WTC11 (cell line): Measurements from ENCODE around the gene RAPGEF2. TPM values are rescaled to one million over a fixed set of nuclear protein-coding genes. Genes with fewer than 3 reads are reported as not detected.
A peak's percentile ranks its signal among the peaks of the same experiment; 100 is the strongest.

Experiments
- AR ChIP-seq: fragments of 250-450 bp; sonication (Bioruptor Pico); IDR thresholded peaks from 2 replicates; pipeline ENCODE4 v1.9.0; 2021; ENCODE audit warnings: mild to moderate bottlenecking
- CDX4 ChIP-seq: fragments of 250-450 bp; sonication (Bioruptor Pico); IDR thresholded peaks from 2 replicates; pipeline ENCODE4 v1.9.0; 2021; ENCODE audit warnings: moderate library complexity, mild to moderate bottlenecking, inconsistent platforms, borderline replicate concordance
- CREB1 ChIP-seq: sonication (generic); formaldehyde crosslinking; IDR thresholded peaks from 2 replicates; pipeline ENCODE4 v1.8.0; 2023; ENCODE audit warnings: mild to moderate bottlenecking, missing genetic modification reagents
- CREM ChIP-seq: sonication (generic); formaldehyde crosslinking; IDR thresholded peaks from 2 replicates; pipeline ENCODE4 v1.8.1; 2022; ENCODE audit warnings: mild to moderate bottlenecking, missing genetic modification reagents, moderate library complexity
- ELF4 ChIP-seq: sonication (generic); formaldehyde crosslinking; IDR thresholded peaks from 2 replicates; pipeline ENCODE4 v1.8.1; 2022; ENCODE audit warnings: low read depth, mild to moderate bottlenecking, moderate library complexity, missing genetic modification reagents
- EMX1 ChIP-seq: fragments of 250-450 bp; sonication (Bioruptor Pico); IDR thresholded peaks from 2 replicates; pipeline ENCODE4 v1.8.0; 2021; ENCODE audit warnings: mild to moderate bottlenecking
- ETV6 ChIP-seq: sonication (generic); formaldehyde crosslinking; IDR thresholded peaks from 2 replicates; pipeline ENCODE4 v1.8.1; 2022; ENCODE audit warnings: mild to moderate bottlenecking, missing genetic modification reagents
- HMGXB4 ChIP-seq: sonication (generic); formaldehyde crosslinking; IDR thresholded peaks from 2 replicates; pipeline ENCODE4 v1.8.1; 2023; ENCODE audit warnings: mild to moderate bottlenecking, moderate library complexity, missing genetic modification reagents
- KAT7 ChIP-seq: sonication (generic); formaldehyde crosslinking; IDR thresholded peaks from 2 replicates; pipeline ENCODE4 v1.8.1; 2023; ENCODE audit warnings: missing genetic modification reagents, mild to moderate bottlenecking, borderline replicate concordance
- MLX ChIP-seq: sonication (generic); formaldehyde crosslinking; IDR thresholded peaks from 2 replicates; pipeline ENCODE4 v1.8.1; 2023; ENCODE audit warnings: mild to moderate bottlenecking, missing genetic modification reagents, moderate library complexity
- MXD4 ChIP-seq: fragments of 250-450 bp; sonication (Bioruptor Pico); IDR thresholded peaks from 2 replicates; pipeline ENCODE4 v1.8.0; 2021; ENCODE audit warnings: mild to moderate bottlenecking, moderate library complexity, borderline replicate concordance
- NFYB ChIP-seq: sonication (generic); formaldehyde crosslinking; conservative IDR thresholded peaks from 2 replicates; pipeline ENCODE4 v1.8.0; 2022; ENCODE audit warnings: low read depth, missing genetic modification reagents
- PREB ChIP-seq: sonication (generic); formaldehyde crosslinking; IDR thresholded peaks from 2 replicates; pipeline ENCODE4 v1.8.1; 2022; ENCODE audit warnings: mild to moderate bottlenecking, missing genetic modification reagents, moderate library complexity, borderline replicate concordance
- PRRX2 ChIP-seq: fragments of 250-450 bp; sonication (Bioruptor Pico); IDR thresholded peaks from 2 replicates; pipeline ENCODE4 v1.8.0; 2021; ENCODE audit warnings: mild to moderate bottlenecking
- SMAD3 ChIP-seq: sonication (generic); formaldehyde crosslinking; IDR thresholded peaks from 2 replicates; pipeline ENCODE4 v1.8.0; 2022; ENCODE audit warnings: missing genetic modification reagents, mild to moderate bottlenecking, borderline replicate concordance
- SMAD4 ChIP-seq: sonication (generic); formaldehyde crosslinking; IDR thresholded peaks from 2 replicates; pipeline ENCODE4 v1.8.0; 2022; ENCODE audit warnings: mild to moderate bottlenecking, missing genetic modification reagents
- SP1 ChIP-seq: sonication (generic); formaldehyde crosslinking; conservative IDR thresholded peaks from 2 replicates; pipeline ENCODE4 v1.8.1; 2022; ENCODE audit warnings: missing genetic modification reagents
- TCF7 ChIP-seq: sonication (generic); formaldehyde crosslinking; IDR thresholded peaks from 2 replicates; pipeline ENCODE4 v1.8.0; 2022; ENCODE audit warnings: mild to moderate bottlenecking, low read depth, missing genetic modification reagents, moderate library complexity
- TEAD1 ChIP-seq: sonication (generic); formaldehyde crosslinking; IDR thresholded peaks from 2 replicates; pipeline ENCODE4 v1.8.0; 2022; ENCODE audit warnings: mild to moderate bottlenecking, missing genetic modification reagents
- ZBTB21 ChIP-seq: sonication (generic); formaldehyde crosslinking; IDR thresholded peaks from 2 replicates; pipeline ENCODE4 v1.8.1; 2023; ENCODE audit warnings: mild to moderate bottlenecking, missing genetic modification reagents, borderline replicate concordance
- ZNF121 ChIP-seq: sonication (generic); formaldehyde crosslinking; IDR thresholded peaks from 2 replicates; pipeline ENCODE4 v1.8.0; 2023; ENCODE audit warnings: missing genetic modification reagents
- ZNF263 ChIP-seq: sonication (generic); formaldehyde crosslinking; IDR thresholded peaks from 2 replicates; pipeline ENCODE4 v1.8.1; 2022; ENCODE audit warnings: low read depth, mild to moderate bottlenecking, moderate library complexity, missing genetic modification reagents
- ZNF416 ChIP-seq: fragments of 250-450 bp; sonication (Bioruptor Pico); IDR thresholded peaks from 2 replicates; pipeline ENCODE4 v1.9.0; 2021; ENCODE audit warnings: mild to moderate bottlenecking, inconsistent platforms
- total RNA-seq: library from RNA; stranded (reverse); gene quantifications from 3 replicates; pipeline ENCODE4 v1.2.3, GENCODE V29; 2021
- TF ChIP-seq, protein P1 (sequence below): sonication (generic); formaldehyde crosslinking; conservative IDR thresholded peaks from 2 replicates; pipeline ENCODE4 v1.8.1; 2022; ENCODE audit warnings: mild to moderate bottlenecking, missing genetic modification reagents
- TF ChIP-seq, protein P2 (sequence below): fragments of 250-450 bp; sonication (Bioruptor Pico); IDR thresholded peaks from 2 replicates; pipeline ENCODE4 v1.8.0; 2021; ENCODE audit warnings: mild to moderate bottlenecking
- TF ChIP-seq, protein P3 (sequence below): sonication (generic); formaldehyde crosslinking; IDR thresholded peaks from 2 replicates; pipeline ENCODE4 v1.8.1; 2023; ENCODE audit warnings: mild to moderate bottlenecking, missing genetic modification reagents, borderline replicate concordance

RAPGEF2 gene
- total RNA-seq, 1 experiment from 2014 or later: 40.6 TPM

DNA sequence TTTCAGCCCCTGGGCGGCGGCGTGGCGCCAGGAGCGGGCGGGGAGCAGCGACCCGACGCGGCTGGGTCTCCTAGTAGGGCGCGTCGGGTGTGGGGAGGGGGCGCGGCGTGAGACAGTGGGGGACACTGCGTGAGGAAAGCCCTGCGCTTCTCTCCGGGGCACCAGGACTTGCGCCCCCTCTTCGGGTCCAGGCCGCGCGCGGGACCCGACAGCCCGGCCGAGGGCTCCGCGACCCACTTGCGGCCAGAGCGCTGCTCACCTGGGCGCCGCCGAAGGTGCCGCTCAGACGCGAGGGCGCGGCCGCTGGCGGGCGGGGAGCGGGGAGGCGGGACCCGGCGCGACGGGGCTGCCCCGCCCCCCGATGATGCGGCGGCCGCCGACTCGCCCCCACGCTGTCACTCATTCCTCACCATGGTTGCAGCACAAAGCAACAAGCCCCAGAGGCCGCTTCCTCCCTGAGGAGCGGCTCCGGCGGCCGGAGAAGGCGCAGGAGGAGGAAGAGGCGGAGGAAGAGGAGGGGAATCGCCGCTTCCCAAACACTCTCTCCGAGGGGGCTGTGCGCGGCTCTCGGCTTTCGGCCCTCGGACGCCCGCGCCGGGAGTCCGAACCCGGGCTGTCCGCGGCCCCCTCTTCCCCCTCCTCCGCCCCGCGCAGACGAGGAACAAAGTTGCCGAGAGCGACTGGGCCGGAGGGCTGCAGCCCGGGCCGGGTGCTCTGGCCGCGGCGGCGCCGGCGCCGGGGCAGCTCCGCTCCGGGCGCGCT lies at the start of gene RAPGEF2 (continued):
- no peak for TF ChIP-seq PREB (CRISPR knock-in tag)
- TF ChIP-seq SMAD3: no peak
- no peak; the same call in 1 of the 2 replicates for TF ChIP-seq TEAD1
- no peak for TF ChIP-seq MLX (CRISPR knock-in tag)
- TF ChIP-seq ETV6 (CRISPR knock-in tag): peak; percentile 69
- TF ChIP-seq NFYB: peak; percentile 79
- no peak for TF ChIP-seq EMX1
- no peak for TF ChIP-seq CDX4 (CRISPR knock-in tag)
- TF ChIP-seq ZNF263 (CRISPR knock-in tag): no peak
- no peak for TF ChIP-seq ZNF121 (CRISPR knock-in tag)
- TF ChIP-seq, protein P1, sequence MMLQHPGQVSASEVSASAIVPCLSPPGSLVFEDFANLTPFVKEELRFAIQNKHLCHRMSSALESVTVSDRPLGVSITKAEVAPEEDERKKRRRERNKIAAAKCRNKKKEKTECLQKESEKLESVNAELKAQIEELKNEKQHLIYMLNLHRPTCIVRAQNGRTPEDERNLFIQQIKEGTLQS (CRISPR knock-in tag): no peak
- no peak for TF ChIP-seq AR (CRISPR knock-in tag)
- peak; percentile 92 for TF ChIP-seq SP1 (CRISPR knock-in tag)
- TF ChIP-seq KAT7: no peak
- TF ChIP-seq, protein P2, sequence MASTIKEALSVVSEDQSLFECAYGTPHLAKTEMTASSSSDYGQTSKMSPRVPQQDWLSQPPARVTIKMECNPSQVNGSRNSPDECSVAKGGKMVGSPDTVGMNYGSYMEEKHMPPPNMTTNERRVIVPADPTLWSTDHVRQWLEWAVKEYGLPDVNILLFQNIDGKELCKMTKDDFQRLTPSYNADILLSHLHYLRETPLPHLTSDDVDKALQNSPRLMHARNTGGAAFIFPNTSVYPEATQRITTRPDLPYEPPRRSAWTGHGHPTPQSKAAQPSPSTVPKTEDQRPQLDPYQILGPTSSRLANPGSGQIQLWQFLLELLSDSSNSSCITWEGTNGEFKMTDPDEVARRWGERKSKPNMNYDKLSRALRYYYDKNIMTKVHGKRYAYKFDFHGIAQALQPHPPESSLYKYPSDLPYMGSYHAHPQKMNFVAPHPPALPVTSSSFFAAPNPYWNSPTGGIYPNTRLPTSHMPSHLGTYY (CRISPR knock-in tag): no peak
- no peak for TF ChIP-seq ELF4 (CRISPR knock-in tag)
- TF ChIP-seq CREM (CRISPR knock-in tag): peak; percentile 63; the same call in 1 of the 2 replicates
- TF ChIP-seq HMGXB4 (CRISPR knock-in tag): no peak
- TF ChIP-seq SMAD4 (CRISPR knock-in tag): no peak
- no peak for TF ChIP-seq CREB1 (CRISPR knock-in tag)
- no peak for TF ChIP-seq TCF7 (CRISPR knock-in tag)
- TF ChIP-seq, protein P3, sequence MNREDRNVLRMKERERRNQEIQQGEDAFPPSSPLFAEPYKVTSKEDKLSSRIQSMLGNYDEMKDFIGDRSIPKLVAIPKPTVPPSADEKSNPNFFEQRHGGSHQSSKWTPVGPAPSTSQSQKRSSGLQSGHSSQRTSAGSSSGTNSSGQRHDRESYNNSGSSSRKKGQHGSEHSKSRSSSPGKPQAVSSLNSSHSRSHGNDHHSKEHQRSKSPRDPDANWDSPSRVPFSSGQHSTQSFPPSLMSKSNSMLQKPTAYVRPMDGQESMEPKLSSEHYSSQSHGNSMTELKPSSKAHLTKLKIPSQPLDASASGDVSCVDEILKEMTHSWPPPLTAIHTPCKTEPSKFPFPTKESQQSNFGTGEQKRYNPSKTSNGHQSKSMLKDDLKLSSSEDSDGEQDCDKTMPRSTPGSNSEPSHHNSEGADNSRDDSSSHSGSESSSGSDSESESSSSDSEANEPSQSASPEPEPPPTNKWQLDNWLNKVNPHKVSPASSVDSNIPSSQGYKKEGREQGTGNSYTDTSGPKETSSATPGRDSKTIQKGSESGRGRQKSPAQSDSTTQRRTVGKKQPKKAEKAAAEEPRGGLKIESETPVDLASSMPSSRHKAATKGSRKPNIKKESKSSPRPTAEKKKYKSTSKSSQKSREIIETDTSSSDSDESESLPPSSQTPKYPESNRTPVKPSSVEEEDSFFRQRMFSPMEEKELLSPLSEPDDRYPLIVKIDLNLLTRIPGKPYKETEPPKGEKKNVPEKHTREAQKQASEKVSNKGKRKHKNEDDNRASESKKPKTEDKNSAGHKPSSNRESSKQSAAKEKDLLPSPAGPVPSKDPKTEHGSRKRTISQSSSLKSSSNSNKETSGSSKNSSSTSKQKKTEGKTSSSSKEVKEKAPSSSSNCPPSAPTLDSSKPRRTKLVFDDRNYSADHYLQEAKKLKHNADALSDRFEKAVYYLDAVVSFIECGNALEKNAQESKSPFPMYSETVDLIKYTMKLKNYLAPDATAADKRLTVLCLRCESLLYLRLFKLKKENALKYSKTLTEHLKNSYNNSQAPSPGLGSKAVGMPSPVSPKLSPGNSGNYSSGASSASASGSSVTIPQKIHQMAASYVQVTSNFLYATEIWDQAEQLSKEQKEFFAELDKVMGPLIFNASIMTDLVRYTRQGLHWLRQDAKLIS (CRISPR knock-in tag): no peak
- TF ChIP-seq ZNF416 (CRISPR knock-in tag): 0 out of 2 replicates have a peak, but pooled peaks have one; percentile 46
- TF ChIP-seq PRRX2: no peak
- TF ChIP-seq ZBTB21 (CRISPR knock-in tag): no peak
- TF ChIP-seq MXD4: no peak
